Measurements from ENCODE around the gene ZNF214. TPM values are rescaled to one million over a fixed set of nuclear protein-coding genes. Genes with fewer than 3 reads are reported as not detected.

The ZNF214 gene
- polyA plus RNA-seq, 3 donors = not detected

GRCh38 chr11:7032692-7033091, 12.5 kb upstream of the ZNF214 start:
- Histone ChIP-seq H3K9me3 (replicated peaks in 1 of 2; ENCODE audit: control insufficient read depth in 1 of 2, insufficient read depth in 1 of 2, low read length in 2 of 2) (no peaks in the 10 kb centered on the region), H3K4me2 (replicated peaks; ENCODE audit: extremely low read depth, low read length, poor library complexity, severe bottlenecking) (no peak overlapping the region), H2AFZ (ENCODE audit: insufficient read depth, low read depth, low read length, poor library complexity, severe bottlenecking) (no peak overlapping the region), H4K20me1 (ENCODE audit: insufficient read depth, low read length) (no peaks in the 10 kb centered on the region), H3K4me1 (ENCODE audit: control insufficient read depth in 1 of 2, insufficient read depth in 2 of 2, low read length in 2 of 2) (no peaks in the 10 kb centered on the region), H3K27me3 (ENCODE audit: control insufficient read depth in 2 of 2, insufficient read depth in 2 of 2, low read length in 2 of 2) (no peaks in the 10 kb centered on the region), H3K79me2 (ENCODE audit: insufficient read depth, low read length) (no peaks in the 10 kb centered on the region), H3K4me3 (replicated peaks in 1 of 3; ENCODE audit: low read depth in 2 of 3, low read length in 3 of 3) (no peak overlapping the region), H3K36me3 (replicated peaks in 1 of 2; ENCODE audit: control insufficient read depth in 1 of 2, insufficient read depth in 2 of 2, low read length in 2 of 2) (no peaks in the 10 kb centered on the region), H3K9ac (ENCODE audit: insufficient read depth, low read length, poor library complexity, severe bottlenecking) (no peak overlapping the region), H3K27ac (ENCODE audit: low read depth in 1 of 2, low read length in 2 of 2) (no peak overlapping the region)
- H3K4me3 Mint-ChIP-seq = no peak overlapping the region
- no CpG with 5 or more reads among the region's 1 CpG for WGBS (ENCODE audit: insufficient coverage)
- no peak for DNase-seq
- H3K27ac Mint-ChIP-seq = no peak overlapping the region
- no peak for TF ChIP-seq CTCF (IDR thresholded peaks at IDR 0.05)
- H3K27me3 Mint-ChIP-seq (ENCODE audit: low read depth in 3 of 3) = peaks cover 0 to 3% (median 1%) of the 10 kb centered on the region in 3 donors
- H3K4me1 Mint-ChIP-seq = no peaks in the 10 kb centered on the region
- intact Hi-C loops (cut with micrococcal nuclease) = no loop called here
- H3K36me3 Mint-ChIP-seq = no peaks in the 10 kb centered on the region
- H3K9me3 Mint-ChIP-seq = peaks cover 0 to 2% (median 0%) of the 10 kb centered on the region in 7 donors

- no peaks in the 10 kb centered on the region for H3K79me2 ChIP-seq (ENCODE audit: insufficient read depth, low read length)
- H3K27me3 Mint-ChIP-seq (ENCODE audit: low read depth in 3 of 3) = peaks cover 0 to 3% (median 1%) of the 10 kb centered on the region in 3 donors
- no peaks in the 10 kb centered on the region for H3K36me3 ChIP-seq (replicated peaks in 1 of 2; ENCODE audit: control insufficient read depth in 1 of 2, insufficient read depth in 2 of 2, low read length in 2 of 2)
- H3K4me3 Mint-ChIP-seq = no peak overlapping the region
- H3K27ac Mint-ChIP-seq = no peak overlapping the region
- no peak overlapping the region for H3K4me2 ChIP-seq (replicated peaks; ENCODE audit: extremely low read depth, low read length, poor library complexity, severe bottlenecking)
- no peak for DNase-seq
- no peak overlapping the region for H3K27ac ChIP-seq (ENCODE audit: low read depth in 1 of 2, low read length in 2 of 2)
- no peak overlapping the region for H3K9ac ChIP-seq (ENCODE audit: insufficient read depth, low read length, poor library complexity, severe bottlenecking)
- no peaks in the 10 kb centered on the region for H3K4me1 ChIP-seq (ENCODE audit: control insufficient read depth in 1 of 2, insufficient read depth in 2 of 2, low read length in 2 of 2)
- WGBS (ENCODE audit: insufficient coverage) = 89% methylated on average over 11 of the region's 11 CpGs
- no peaks in the 10 kb centered on the region for H3K27me3 ChIP-seq (ENCODE audit: control insufficient read depth in 2 of 2, insufficient read depth in 2 of 2, low read length in 2 of 2)
- no peak overlapping the region for H2AFZ ChIP-seq (ENCODE audit: insufficient read depth, low read depth, low read length, poor library complexity, severe bottlenecking)
- TF ChIP-seq CTCF (IDR thresholded peaks at IDR 0.05) = no peak
- H3K4me3 ChIP-seq (replicated peaks in 1 of 3; ENCODE audit: low read depth in 2 of 3, low read length in 3 of 3) = no peak overlapping the region
- peaks cover 0 to 2% (median 0%) of the 10 kb centered on the region in 7 donors for H3K9me3 Mint-ChIP-seq
- no peaks in the 10 kb centered on the region for H3K4me1 Mint-ChIP-seq
- H3K36me3 Mint-ChIP-seq = no peaks in the 10 kb centered on the region
- intact Hi-C loops (cut with micrococcal nuclease) = no loop called here
- H3K9me3 ChIP-seq (replicated peaks in 1 of 2; ENCODE audit: control insufficient read depth in 1 of 2, insufficient read depth in 1 of 2, low read length in 2 of 2) = no peaks in the 10 kb centered on the region
- H4K20me1 ChIP-seq (ENCODE audit: insufficient read depth, low read length) = no peaks in the 10 kb centered on the region
Measured at GRCh38 chr11:7031471-7031871, 11.3 kb upstream of the ZNF214 start.
